Mammary epithelial cell (primary cell): ENCODE results near the gene CLDN10.

Experiments
- EZH2 ChIP-seq: IDR thresholded peaks from 2 replicates; pipeline ENCODE4 v1.6.1; 2012; ENCODE audit warnings: low read length, inconsistent platforms, borderline replicate concordance
- TF ChIP-seq, protein P1 (sequence below), 2 donors: IDR thresholded peaks in 1 of 2; conservative IDR thresholded peaks in 1 of 2; 2 replicates each; pipeline ENCODE4 v1.5.1; 2011 to 2012; ENCODE audit warnings: inconsistent platforms in 2 of 2, low read length in 2 of 2, mild to moderate bottlenecking in 2 of 2, control low read depth in 1 of 2, low read depth in 1 of 2; ENCODE audit not compliant: insufficient read depth in 1 of 2; ENCODE audit errors: extremely low read depth in 1 of 2

DNA sequence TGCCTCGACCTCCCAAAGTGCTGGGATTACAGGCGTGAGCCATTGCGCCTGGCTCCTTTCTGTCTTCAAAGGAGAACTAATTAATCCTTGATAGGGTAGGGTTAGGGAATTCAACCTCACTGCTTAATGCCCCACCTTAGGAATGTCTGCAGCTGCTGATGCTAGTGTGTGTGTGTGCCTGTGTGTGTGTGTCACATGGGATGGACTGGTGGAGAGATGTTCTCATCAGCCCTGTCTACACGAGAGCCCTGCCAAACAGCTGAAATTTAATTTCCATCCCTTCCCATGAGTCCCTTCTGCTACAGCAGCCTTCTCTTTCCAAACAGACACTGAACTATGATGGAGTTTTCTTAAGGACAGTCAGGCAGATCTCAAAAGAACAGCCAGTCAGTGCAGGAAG, 46.5 kb upstream of the CLDN10 start:
- TF ChIP-seq, protein P1, sequence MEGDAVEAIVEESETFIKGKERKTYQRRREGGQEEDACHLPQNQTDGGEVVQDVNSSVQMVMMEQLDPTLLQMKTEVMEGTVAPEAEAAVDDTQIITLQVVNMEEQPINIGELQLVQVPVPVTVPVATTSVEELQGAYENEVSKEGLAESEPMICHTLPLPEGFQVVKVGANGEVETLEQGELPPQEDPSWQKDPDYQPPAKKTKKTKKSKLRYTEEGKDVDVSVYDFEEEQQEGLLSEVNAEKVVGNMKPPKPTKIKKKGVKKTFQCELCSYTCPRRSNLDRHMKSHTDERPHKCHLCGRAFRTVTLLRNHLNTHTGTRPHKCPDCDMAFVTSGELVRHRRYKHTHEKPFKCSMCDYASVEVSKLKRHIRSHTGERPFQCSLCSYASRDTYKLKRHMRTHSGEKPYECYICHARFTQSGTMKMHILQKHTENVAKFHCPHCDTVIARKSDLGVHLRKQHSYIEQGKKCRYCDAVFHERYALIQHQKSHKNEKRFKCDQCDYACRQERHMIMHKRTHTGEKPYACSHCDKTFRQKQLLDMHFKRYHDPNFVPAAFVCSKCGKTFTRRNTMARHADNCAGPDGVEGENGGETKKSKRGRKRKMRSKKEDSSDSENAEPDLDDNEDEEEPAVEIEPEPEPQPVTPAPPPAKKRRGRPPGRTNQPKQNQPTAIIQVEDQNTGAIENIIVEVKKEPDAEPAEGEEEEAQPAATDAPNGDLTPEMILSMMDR (conservative IDR thresholded peaks at IDR 0.05 in 1 of 2, IDR thresholded peaks at IDR 0.05 in 1 of 2; ENCODE audit: extremely low read depth in 1 of 2, insufficient read depth in 1 of 2, low read depth in 1 of 2, low read length in 2 of 2): no peak
- TF ChIP-seq EZH2: no peak
